MM.1S (cell line): Measurements from ENCODE around the gene TBR1.

ENCODE experiments used
- CTCF ChIP-seq: fragments of 300-600 bp; sonication (generic); IDR thresholded peaks from 2 replicates; pipeline ENCODE4 v1.5.1; 2016; ENCODE audit warnings: antibody characterized with exemption, low read length, mixed read lengths
- EZH2 ChIP-seq: fragments of 300-600 bp; sonication (generic); optimal IDR thresholded peaks from 2 replicates; pipeline ENCODE3; 2017; ENCODE audit warnings: low read depth, mild to moderate bottlenecking, antibody characterized with exemption, low read length, mixed read lengths
- EZH2phosphoT487 ChIP-seq: fragments of 300-600 bp; sonication (generic); IDR thresholded peaks from 2 replicates; pipeline ENCODE4 v1.6.1; 2018; ENCODE audit warnings: antibody characterized with exemption, low read length

- TF ChIP-seq CTCF (no peak), EZH2 (no peak), EZH2phosphoT487 (no peak)
Measured at GRCh38 chr2:161382747-161383146, 33.4 kb upstream of the TBR1 start.
